ENCODE data around the gene BRAF.
"Not testable (repeated sequence)": the region's sequence is repeated elsewhere in the genome, so short reads cannot be mapped to it uniquely, and the experiment has no call there.

BRAF gene

DNA sequence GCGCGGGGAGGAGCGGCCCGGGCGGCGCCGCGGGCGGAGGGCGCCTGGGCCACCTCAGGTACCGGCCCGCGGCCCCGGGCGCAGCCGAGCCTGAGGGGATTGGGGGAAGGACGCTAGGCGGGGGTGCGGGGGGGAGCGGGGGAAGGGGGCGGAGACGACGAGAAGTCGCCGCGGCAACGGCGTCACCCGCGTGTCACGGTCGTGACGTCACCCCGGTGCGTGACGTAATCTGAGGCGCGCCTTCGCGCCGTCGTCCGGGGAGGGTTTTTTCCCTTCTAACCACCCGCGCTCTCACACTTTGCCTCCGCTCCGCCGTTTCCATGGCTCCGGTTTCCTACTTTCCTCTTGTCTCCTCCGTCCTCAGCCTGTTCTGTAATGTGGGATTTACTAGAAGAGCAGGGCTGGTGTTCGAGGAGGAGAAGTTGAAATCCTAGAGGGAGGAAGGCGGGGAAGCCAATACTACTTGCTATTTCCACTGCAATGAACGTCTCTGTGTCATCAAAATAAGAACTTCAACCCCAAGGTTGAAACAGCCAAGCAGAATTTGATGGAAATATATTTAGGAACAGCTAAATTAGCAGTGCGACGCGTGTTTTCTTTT is at the start of gene BRAF:
BRAF (minus strand) TSS at position 109 of the 601 bp plus-strand sequence. CDS start 226 bp downstream, outside the sequence.
- peak; percentile 96 for DNase-seq

DNA sequence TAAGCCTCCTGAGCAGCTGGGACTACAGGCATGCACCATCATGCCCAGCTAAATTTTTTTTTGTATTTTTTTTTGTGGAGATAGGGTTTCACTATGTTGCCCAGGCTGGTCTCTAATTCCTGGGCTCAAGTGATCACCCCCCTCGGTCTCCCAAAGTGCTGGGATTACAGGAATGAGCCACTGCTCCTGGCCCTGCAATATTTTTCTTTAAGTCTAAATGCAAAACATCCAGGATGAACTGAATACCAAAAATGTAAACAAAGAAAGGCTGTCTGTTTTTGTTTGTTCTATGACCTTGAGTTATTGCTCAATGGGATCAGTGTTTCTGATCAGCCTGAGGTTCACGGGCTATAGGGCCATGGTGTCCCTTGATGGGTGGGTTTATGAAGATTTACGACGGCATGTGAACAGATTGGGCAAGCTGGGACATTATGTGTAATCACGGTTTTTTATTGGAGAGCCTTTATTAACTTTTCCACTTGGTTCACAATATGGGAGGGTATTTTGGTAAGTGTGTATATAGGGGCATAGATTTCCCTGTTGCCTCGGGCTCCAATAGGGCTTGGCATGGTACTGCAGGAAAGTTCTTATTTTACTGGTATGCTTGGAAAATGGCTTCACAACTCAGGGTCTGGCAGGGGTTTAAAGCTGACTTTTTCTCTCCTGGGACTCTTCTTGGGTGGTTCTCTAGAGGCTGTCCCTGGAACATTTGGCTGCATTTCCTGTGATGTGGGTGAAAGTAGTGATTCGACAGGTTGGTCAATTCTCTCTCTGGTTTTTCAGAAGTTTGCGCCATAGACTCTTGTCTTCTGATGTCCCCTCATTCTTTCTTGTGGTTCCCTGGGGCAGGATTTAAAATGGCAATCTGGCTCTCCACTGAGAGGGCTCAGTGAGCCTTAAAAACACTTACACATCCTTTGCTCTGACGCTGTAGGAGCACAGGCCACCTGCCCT is 48.4 kb upstream of the BRAF start:
- no peak for DNase-seq

DNA sequence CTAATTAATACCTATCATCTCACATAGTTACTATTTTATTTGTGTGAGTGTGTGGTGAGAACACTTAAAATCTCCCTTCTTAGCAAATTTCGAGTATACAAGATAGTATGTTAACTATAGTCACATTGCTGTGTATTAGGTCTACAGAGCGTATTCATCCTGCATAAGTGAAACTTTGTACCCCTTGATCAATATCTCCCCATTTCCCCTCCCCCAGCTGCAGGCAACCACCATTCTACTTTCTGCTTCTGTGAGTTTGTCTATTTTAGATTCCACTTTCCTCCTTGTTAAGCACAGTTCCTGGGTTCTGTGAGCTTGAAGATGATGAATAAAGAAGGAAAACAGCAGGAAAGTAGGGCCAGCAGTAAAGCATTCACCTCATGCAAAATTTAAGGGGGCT is 47.6 kb upstream of the BRAF start:
- no peak for DNase-seq

DNA sequence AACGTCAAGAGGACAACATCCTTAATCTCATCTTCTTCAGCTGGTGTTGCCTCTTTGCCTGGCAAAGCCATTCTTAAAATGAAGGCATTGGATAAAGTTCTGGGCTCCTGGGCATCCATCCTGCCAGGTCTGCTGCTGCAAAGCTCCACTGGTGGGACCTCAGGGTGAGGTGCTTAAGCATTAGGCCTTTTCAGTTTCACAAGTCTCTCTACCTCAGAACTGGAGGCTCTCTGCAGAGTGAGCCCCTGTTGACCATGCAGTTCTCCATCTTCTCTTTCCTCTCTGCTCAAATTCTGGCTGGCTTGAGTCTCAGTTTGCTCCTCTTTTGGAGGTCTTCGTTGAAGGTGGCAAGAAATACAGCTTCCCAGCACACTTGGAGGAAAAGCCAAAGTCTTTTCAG is 42.7 kb upstream of the BRAF start:
- DNase-seq = no peak

DNA sequence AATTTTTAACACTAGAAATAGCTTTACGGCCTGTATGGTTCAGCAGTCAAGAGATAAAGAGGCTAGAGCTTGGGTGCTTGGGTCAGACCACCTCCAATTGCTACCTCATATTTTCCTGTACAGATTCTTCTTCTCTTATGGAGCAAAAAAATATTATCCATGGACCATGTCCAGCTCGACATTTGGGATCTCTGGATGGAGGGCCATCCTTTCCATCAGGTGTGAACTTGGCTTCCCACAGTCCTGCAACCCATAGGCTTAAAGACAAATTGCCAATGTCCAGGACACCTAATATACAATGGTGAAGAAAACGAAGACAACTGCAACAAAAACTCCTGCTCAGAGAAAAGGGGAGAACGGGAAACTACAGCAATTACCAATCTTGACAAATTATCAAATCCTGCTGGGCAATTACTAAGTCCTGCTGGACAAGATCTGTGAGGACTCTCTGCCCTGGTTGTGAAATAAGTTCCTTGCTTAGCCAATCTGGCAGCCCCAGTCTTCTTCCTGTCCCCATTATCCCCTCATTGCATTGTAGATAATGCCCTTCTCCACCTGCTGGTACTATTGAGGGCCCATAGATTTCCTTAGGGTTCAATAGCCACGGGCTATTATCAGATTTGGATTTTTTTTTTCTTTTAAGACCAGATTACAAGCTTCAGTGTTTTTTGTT is 42.0 kb upstream of the BRAF start:
- DNase-seq = no peak

DNA sequence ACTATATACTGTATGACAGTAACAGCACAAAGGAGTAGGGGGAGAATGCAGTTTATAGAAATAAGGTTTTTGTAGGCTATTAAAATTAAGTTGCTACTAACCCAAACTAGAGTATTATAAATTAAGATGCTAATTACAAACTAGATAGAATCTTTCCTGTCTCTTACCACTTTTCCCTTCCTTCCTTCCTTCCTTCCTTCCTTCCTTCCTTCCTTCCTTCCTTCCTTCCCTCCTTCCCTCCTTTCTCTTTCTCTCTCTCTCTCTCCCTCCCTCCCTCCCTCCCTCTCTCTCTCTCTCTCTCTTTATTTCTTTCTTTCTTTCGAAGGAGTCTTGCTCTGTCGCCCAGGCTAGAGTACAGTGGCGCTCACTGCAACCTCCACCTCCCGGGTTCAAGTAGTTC is 36.4 kb upstream of the BRAF start:
- DNase-seq = no peak

DNA sequence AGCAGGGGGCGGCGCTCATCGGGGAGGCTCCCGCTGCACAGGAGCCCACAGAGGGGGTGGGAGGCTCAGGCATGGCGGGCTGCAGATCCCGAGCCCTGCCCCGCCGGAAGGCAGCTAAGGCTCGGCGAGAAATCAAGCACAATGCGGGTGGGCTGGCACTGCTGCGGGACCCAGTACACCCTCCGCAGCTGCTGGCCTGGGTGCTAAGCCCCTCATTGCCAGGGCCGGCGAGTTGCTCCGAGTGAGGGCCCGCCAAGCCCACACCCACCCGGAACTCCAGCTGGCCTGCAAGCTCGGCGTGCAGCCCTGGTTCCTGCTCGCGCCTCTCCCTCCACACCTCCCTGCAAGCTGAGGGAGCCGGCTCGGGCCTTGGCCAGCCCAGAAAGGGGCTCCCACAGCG is 32.3 kb upstream of the BRAF start:
- DNase-seq = not testable (repeated sequence)

DNA sequence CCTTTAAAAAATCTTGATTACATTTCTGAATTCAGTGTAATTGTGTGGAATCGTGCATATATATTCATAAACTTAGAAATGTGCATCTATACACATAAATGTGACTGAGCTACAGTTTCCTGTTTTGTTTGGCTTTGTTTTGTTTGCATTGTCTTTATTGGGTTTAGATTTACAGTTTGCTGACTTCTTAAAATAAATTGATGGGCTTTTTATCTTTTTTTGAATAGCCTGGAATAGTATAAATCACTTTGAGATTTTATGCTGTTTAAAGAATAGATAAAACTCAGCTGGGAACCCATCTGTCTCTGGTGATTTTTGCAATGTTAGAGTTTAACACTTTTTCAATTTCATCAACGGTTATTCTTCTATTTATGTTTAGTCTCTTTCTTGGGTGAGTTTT is 21.2 kb upstream of the BRAF start:
- no peak for DNase-seq

DNA sequence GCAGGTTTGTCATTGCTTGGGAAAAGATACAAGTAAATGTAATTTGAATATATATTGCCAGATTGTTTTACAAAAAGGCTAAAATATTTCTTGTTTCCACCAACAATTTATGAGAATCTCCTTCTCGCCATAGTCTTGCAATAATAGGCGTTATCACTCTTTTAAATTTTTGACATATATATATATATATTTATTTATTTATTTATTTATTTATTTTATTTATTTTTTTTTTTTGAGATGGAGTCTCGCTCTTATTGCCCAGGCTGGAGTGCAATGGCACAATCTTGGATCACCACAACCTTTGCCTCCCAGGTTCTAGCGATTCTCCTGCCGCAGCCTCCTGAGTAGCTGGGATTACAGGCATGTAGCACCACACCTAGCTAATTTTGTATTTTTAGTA is 17.5 kb upstream of the BRAF start:
- DNase-seq = not testable (repeated sequence)

DNA sequence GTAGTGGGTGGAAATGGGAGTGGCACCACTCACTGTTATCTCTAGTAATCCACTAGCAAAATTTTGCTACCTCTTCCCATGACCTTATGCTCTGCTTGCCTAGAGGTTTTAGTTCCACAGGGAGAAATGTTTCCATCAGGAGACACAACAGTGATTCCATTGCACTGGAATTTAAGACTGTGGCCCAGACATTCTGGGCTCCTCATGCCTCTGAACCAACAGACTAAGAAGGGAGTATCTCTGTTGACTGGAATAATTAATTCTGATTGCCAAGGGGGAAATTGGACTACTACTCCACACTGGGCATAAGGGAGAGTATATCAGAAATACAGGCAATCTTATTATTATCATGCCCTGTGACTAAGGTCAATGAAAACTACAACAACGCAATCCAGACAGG is 16.2 kb upstream of the BRAF start:
- no peak for DNase-seq

DNA sequence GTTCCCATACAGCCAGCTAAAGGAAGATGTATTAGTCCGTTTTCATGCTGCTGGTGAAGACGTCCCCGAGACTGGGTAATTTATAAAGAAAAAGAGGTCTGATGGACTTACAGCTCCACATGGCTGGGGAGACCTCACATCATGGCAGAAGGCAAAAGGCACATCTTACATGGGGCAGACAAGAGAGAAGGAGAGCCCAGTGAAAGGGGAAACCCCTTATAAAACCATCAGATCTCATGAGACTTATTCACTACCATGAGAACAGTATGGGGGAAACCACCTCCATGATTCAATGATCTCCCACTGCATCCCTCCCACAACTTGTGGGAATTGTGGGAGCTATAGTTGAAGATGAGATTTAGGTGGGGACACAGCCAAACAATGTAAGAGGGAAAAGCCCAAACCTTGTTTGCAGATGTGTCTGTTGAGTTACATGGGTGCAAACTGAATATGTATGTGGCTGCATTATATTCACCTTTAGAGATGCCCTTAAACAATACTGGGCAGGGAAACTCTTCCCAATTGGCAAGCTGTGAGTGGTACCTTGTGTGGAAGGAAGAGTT is 13.1 kb upstream of the BRAF start:
- DNase-seq = no peak

DNA sequence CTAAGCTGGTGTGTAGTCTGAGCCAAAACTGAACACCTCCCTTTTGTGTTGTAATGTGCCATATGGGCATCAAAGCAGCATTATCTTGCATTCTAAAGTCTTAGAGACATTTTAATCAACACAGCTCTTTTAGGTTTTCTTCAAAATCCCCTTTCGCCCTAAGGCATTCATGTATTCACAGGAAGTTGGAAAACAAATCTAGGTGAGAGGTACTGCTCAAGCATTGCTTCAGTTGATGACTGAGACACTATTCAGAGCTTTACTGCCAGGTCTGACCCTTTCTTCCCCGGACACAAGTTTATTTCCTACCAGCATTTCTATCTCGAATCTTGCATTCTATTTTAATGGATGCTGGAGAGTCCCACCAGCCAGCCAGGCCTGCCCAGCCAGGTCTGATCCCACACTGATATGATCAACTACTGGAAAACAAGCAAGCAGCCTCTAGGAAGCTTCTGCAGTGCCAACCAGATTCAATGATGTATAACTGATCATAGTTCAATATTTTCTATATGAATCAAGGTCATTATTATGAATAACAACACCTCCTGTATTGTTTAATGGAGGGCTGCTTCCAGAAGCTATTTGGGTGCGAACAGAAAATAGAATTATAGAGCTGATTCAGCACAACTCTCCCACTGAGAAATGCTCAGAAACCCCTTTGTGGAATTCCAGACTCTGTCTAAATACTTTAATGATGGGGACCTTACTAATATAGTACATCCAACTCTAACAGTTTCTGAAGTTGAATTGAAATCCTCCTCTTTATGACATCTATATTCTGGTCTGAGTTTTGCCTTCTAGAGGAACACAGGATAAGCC is 4.0 kb upstream of the BRAF start:
- DNase-seq = no peak

DNA sequence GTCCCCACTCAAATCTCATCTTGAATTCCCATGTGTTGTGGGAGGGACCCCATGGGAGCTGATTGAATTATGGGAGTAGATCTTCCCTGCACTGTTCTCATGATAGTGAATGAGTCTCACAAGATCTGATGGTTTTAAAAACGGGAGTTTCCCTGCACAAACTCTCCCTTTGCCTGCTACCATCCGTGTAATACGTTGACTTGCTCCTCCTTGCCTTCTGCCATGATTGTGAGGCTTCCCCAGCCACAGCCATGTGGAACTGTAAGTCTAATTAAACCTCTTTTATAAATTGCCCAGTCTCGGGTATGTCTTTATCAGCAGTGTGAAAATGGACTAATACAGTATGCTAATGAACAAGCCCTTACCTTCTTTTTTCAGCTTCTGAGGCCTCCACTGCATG is 3.2 kb upstream of the BRAF start:
- DNase-seq = not testable (repeated sequence)

DNA sequence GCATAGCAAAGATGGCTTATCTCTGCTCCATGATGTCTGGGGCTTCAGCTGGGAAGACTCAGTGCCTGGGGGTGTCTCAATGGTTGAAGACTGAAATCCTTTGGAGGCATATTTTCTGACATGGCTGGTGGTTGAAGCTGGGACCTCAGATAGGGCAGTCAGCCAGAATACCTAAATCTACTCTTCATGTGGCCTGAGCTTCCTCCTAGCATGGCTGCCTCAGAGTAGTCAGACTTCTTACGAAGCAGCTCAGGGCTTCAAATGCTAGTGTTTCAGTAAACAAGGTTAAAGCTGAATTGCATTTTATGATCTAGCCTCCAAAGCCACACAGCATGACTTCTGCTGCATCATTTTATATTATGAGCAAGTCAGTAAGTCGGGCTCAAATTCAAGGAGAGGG is 2.6 kb upstream of the BRAF start:
- no peak for DNase-seq

DNA sequence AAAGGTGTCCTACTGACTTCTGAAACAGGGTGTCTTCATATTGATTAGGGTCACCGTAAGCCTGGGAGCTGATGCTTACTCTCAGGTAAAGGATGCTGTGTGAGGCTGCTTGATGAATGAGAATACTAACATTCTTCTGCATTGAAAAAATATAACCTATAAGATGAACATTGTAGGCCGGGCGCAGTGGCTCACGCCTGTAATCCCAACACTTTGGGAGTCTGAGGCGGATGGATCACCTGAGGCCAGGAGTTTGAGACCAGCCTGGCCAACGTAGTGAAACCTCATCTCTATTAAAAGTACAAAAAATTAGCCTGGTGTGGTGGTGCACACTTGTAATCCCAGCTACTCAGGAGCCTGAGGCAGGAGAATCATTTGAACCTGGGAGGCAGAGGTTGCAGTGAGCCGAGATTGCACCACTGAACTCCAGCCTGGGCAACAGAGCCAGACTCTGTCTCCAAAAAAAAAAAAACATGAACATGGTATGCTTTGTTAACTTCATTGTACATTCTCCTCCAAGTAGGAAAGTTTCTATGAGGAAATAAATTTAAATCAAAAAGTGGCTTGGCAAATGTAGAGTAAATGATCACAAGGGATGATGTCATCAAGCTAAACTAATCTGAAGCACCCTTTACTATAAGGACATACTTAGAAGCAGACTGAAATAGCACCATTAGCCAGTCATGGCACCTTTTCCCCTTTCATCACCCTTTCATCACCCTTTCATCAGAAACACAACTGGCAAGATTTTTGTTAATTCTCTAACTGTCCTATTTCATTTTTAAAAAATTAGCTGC is 1.5 kb upstream of the BRAF start:
- DNase-seq = no peak

DNA sequence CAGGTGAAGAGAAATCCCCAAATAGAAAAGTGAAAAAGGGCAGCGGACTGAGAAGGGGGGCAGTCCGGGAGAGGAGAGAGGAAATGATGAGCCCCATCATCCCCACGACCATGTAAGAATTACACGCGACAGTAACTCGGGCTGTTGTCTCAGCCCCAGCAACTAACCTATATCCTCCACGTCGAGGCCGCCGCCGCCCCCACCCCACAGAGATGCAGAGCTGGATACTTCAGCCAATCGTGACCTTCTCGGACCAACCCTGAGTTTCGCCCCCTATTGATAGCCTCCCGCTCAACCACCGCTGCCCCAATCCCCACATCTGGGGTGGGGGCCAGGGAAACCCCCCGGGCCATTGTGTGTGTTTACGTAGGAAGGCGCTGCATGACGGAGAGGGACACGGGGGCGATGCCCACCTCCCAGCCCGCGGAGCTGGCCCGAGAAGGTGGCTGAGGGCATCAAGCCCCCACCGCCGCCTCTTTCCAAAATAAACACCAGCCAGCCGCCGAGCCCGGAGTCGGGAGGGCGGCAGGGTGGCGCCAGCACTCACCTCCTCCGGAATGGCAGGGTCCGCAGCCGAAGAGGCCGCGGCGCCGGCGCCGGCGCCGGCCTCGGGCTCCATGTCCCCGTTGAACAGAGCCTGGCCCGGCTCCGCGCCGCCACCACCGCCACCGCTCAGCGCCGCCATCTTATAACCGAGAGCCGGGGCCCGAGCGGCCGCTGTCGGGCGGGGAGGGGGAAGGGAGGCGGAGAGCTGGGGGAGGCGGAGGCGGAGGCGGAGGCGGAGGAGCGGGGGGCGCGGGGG is 509 bp downstream of the BRAF start:
- peak; percentile 94 for DNase-seq

DNA sequence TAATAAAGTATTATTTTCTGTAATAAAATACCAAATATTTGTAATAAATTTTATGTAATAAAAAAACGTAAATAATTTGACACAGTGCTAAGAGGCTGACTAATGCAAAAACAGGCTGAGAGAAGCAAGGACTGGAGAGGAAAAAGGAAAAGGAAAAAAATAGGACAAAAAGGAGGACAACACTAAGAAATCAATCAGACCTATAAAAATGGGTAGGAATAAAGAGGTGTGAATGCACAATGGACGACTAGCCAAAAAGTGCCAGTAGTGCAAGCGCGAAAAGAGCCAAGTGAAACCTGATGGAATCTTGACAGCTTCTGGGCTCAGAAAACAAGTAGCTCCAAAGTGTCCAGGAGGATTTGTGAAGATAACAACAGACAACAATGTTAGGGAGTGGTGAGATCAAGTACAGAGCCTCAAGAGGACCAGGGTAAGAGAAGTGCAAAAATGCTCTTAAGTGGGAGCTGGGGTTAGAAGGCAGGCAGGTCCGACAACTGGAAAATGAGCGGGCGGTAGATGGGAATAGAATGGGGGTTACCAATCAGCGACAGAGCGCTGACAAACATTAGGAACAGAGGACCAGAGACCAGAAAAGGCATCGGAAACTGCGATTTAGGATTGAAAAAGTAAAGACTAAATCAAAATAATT is 1.2 kb downstream of the BRAF start:
- DNase-seq = no peak

DNA sequence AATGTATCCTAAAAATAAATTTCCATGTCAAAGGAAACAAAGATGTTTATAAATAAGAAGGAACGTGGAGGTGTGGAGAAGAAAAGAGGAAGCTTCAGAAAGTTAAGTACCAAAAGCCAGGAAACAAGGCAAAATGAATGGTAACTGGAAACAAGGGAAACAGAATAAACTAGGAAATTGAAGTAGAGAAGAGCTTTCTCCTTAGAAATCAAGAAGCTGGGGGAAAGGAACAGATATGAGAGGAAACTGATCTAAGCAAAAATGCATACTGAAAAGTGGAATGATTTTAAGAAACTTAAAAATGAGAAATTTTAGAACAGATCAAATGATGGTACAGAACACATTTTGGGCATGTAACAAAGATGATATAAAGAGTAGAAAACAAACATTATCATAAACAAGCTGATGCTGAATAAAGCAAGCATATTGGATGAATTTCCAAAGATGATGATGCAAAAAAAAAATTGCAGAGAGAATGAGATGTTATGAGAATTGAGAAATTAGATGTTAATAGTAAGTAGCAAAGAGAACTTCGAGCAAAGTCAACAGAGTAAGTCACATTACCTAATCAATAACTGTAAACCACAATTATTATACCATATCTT is 1.9 kb downstream of the BRAF start:
- no peak for DNase-seq

DNA sequence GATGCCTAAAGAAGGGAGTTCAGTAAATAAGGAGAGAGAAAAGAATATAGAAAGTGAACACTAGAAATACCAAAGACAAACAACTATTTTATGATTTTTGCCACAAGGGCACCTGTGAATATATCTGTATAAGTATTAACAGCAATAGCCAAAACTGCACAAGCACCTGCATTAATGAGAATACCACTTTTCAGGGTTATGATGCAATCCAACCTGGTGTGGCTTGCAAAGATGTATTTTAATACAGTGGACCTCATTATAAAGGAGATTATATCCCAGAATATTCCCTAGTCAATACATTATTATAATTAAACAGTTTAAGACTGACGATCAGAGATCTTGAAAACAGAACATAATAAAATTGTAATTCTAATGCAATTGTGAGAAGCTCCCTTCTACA is 4.0 kb downstream of the BRAF start:
- DNase-seq = no peak

DNA sequence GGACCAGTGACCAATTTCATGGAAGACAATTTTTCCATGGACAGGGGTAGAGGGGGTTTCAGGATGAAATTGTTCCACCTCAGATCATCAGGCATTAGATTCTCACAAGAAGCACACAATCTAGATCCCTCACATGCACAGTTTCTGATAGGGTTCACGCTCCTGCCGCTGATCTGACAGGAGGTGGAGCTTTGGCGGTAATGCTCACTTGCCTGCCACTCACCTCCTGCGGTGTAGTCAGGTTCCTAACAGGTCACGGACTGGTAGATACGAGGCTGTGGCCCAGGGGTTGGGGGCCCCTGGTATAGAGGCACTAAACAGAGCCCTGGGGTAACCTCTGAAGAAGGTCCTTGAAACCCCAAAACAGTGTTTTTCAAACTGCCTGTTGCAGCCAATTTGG is 6.5 kb downstream of the BRAF start:
- no peak for DNase-seq
